OCI-LY7 (cell line): ENCODE data around the gene TNS2. TPM values are rescaled to one million over a fixed set of nuclear protein-coding genes. Genes with fewer than 3 reads are reported as not detected.

Experiments used
- BruUV-seq: library from RNA; stranded (reverse); fragments of 400-500 nt; replicated peaks from 2 replicates; lab custom pipeline; 2021; lab: Mats Ljungman, UMichigan
- CTCF ChIA-PET: fragments of 300-600 bp; sonication (Branson Sonifier 250); formaldehyde crosslinking; loops from one replicate; lab custom pipeline; 2022; ENCODE audit warnings: antibody characterized with exemption; ENCODE audit not compliant: unreplicated experiment; lab: Charles Lee
- POLR2A ChIA-PET: fragments of 300-600 bp; sonication (Branson Sonifier 250); formaldehyde crosslinking; loops from one replicate; lab custom pipeline; 2022; ENCODE audit warnings: antibody characterized with exemption; lab: Charles Lee
- DNase-seq: peaks from one replicate; pipeline ENCODE4 v3.0.0-alpha.2; 2015; ENCODE audit warnings: low spot score
- H2AFZ ChIP-seq: fragments of 200-600 bp; sonication (generic), shearing (Covaris generic); 2 replicates; pipeline ENCODE4 v1.6.1; 2014; ENCODE audit warnings: mild to moderate bottlenecking, antibody characterized with exemption, low read length, moderate library complexity
- H3K27ac ChIP-seq: fragments of 200-600 bp; sonication (generic); 2 replicates; pipeline ENCODE4 v1.5.1; 2014; ENCODE audit warnings: mixed run types, low read depth, mild to moderate bottlenecking, moderate library complexity, low read length, inconsistent platforms; ENCODE audit not compliant: poor library complexity, severe bottlenecking
- H3K36me3 ChIP-seq: fragments of 200-600 bp; sonication (generic); 2 replicates; pipeline ENCODE4 v1.6.1; 2014; ENCODE audit warnings: mild to moderate bottlenecking, antibody characterized with exemption, low read length, moderate library complexity, mixed read lengths; ENCODE audit not compliant: insufficient read depth
- H3K4me1 ChIP-seq: fragments of 200-600 bp; sonication (generic); 2 replicates; pipeline ENCODE4 v1.5.1; 2014; ENCODE audit warnings: mild to moderate bottlenecking, low read length; ENCODE audit not compliant: insufficient read depth, poor library complexity, severe bottlenecking
- H3K4me2 ChIP-seq: fragments of 200-600 bp; sonication (generic); 2 replicates; pipeline ENCODE4 v1.6.1; 2014; ENCODE audit warnings: mild to moderate bottlenecking, low read length
- H3K4me3 ChIP-seq: fragments of 200-600 bp; sonication (generic); 2 replicates; pipeline ENCODE4 v1.5.1; 2014; ENCODE audit warnings: mild to moderate bottlenecking, low read depth, low read length; ENCODE audit not compliant: poor library complexity, severe bottlenecking
- H3K79me2 ChIP-seq: fragments of 200-600 bp; sonication (generic); 2 replicates; pipeline ENCODE4 v1.6.1; 2016; ENCODE audit warnings: low read depth, mild to moderate bottlenecking, low read length, moderate library complexity, mixed read lengths; ENCODE audit not compliant: insufficient read depth
- H3K9me2 ChIP-seq: fragments of 200-600 bp; sonication (generic); 2 replicates; pipeline ENCODE4 v1.6.1; 2016; ENCODE audit warnings: mild to moderate bottlenecking, low read length, mixed read lengths; ENCODE audit not compliant: insufficient read depth
- H3K9me3 ChIP-seq: fragments of 200-600 bp; sonication (generic); 2 replicates; pipeline ENCODE4 v1.6.1; 2014; ENCODE audit warnings: mild to moderate bottlenecking, mixed run types, low read length, mixed read lengths
- H4K20me1 ChIP-seq: fragments of 200-600 bp; sonication (generic); 2 replicates; pipeline ENCODE4 v1.6.1; 2014; ENCODE audit warnings: mild to moderate bottlenecking, antibody characterized with exemption, low read length, moderate library complexity, mixed read lengths; ENCODE audit not compliant: insufficient read depth
- CTCF ChIP-seq: fragments of 200-600 bp; sonication (generic); conservative IDR thresholded peaks from 2 replicates; pipeline ENCODE4 v1.5.1; 2014; ENCODE audit warnings: mild to moderate bottlenecking, antibody characterized with exemption, low read length, moderate library complexity, mixed read lengths
- EZH2phosphoT487 ChIP-seq: fragments of 200-600 bp; sonication (generic); IDR thresholded peaks from 2 replicates; pipeline ENCODE4 v1.6.1; 2018; ENCODE audit warnings: low read depth, borderline replicate concordance, mild to moderate bottlenecking, mixed run types, antibody characterized with exemption, low read length, moderate library complexity, mixed read lengths
- intact Hi-C: fragments of 100-400 bp; cut with micrococcal nuclease; formaldehyde crosslinking; loops from one replicate; pipeline ENCODE4 v1.10.0; 2022; ENCODE audit not compliant: unreplicated experiment
- total RNA-seq, 2 experiments: library from RNA; depleted of rRNA in 1 of 2; stranded (reverse); fragments of >200 nt in 1 of 2; shearing (Covaris generic) in 1 of 2; gene quantifications; 2 replicates each; pipeline ENCODE4 v1.2.3, GENCODE V29; 2014 to 2022

TNS2 gene
- total RNA-seq, 2 experiments from 2014 or later = 0.25 to 1.6 TPM

DNA sequence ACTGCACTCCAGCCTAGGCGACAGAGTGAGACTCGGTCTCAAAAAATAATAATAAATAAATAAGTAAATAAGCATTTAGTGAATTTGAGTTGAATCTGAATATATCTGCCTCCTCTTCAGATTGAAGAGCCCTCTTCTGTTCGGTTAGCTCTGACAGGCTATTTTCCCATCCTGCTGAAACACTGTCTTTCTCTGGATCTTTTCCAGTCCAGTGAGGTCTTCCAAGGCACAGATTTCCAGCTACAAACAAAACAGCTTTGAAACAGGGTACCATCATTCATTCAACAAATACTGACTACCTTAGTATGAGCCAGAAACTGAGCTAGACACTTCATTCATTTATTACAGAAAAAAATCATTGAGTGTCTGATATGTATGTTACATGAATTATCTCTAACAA, 36.5 kb downstream of the TNS2 start:
- Histone ChIP-seq H4K20me1 (no peaks in the 10 kb centered on the region), H3K9me2 (no peaks in the 10 kb centered on the region), H3K4me3 (no peak overlapping the region), H3K4me1 (no peaks in the 10 kb centered on the region), H3K79me2 (no peaks in the 10 kb centered on the region), H3K4me2 (no peak overlapping the region), H2AFZ (no peak overlapping the region), H3K36me3 (no peaks in the 10 kb centered on the region), H3K27ac (no peak overlapping the region), H3K9me3 (no peaks in the 10 kb centered on the region)
- no peak for DNase-seq
- ChIA-PET CTCF (interaction anchor here (1.0 kb wide), 1 partner anchor 16 kb away, joined by 4 read pairs; the partner anchor contains the start of gene SOAT2), POLR2A (no interaction called here)
- TF ChIP-seq CTCF (no peak), EZH2phosphoT487 (no peak)
- no TSS peak for BruUV-seq
- intact Hi-C loops = no loop called here

- H3K4me3 ChIP-seq = no peak overlapping the region
- intact Hi-C loops = no loop called here
- H3K4me2 ChIP-seq = no peak overlapping the region
- H4K20me1 ChIP-seq = no peaks in the 10 kb centered on the region
- no peaks in the 10 kb centered on the region for H3K4me1 ChIP-seq
- no TSS peak for BruUV-seq
- no peak overlapping the region for H2AFZ ChIP-seq
- H3K9me2 ChIP-seq = no peaks in the 10 kb centered on the region
- H3K79me2 ChIP-seq = no peaks in the 10 kb centered on the region
- no peak for DNase-seq
- no peak overlapping the region for H3K27ac ChIP-seq
- POLR2A ChIA-PET = no interaction called here
- H3K36me3 ChIP-seq = no peaks in the 10 kb centered on the region
- no peak for TF ChIP-seq EZH2phosphoT487
- no peak for TF ChIP-seq CTCF
- H3K9me3 ChIP-seq = no peaks in the 10 kb centered on the region
- CTCF ChIA-PET = no interaction called here
Measured at GRCh38 chr12:53090105-53090504, 40.2 kb downstream of the TNS2 start.

DNA sequence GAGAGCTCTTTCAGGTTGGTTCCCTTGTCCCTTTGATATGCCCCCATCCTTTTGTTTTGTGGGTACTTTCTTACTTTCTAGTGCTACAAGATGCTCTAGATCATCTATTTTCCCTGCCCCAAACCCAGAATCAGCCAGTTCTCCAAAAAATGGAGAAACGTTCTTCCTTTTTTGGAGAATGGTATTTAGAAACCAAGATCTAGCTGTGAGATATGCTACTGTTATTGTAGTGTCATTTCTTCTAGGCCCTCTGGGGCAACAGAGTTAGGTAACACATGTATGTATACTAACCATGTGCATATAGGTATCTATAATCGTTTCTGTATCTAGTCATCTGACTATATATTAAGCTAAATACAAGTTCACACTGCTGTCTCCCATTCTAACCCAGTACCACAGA, 40.7 kb downstream of the TNS2 start:
- no peaks in the 10 kb centered on the region for H3K79me2 ChIP-seq
- TF ChIP-seq CTCF (no peak), EZH2phosphoT487 (no peak)
- no peak overlapping the region for H3K4me3 ChIP-seq
- no peaks in the 10 kb centered on the region for H3K36me3 ChIP-seq
- no peaks in the 10 kb centered on the region for H3K4me1 ChIP-seq
- no peak overlapping the region for H3K27ac ChIP-seq
- no peak overlapping the region for H2AFZ ChIP-seq
- ChIA-PET POLR2A (no interaction called here), CTCF (interaction anchor here (0.5 kb wide), 1 partner anchor 12 kb away, joined by 3 read pairs; no protein-coding TSS in a partner anchor)
- intact Hi-C loops = no loop called here
- no peaks in the 10 kb centered on the region for H3K9me2 ChIP-seq
- DNase-seq = no peak
- no peaks in the 10 kb centered on the region for H3K9me3 ChIP-seq
- BruUV-seq = no TSS peak
- H3K4me2 ChIP-seq = no peak overlapping the region
- no peaks in the 10 kb centered on the region for H4K20me1 ChIP-seq
